Measurements from ENCODE around the gene SLC2A2.
"Not testable (repeated sequence)": the region's sequence is repeated elsewhere in the genome, so short reads cannot be mapped to it uniquely, and the experiment has no call there.

Gene SLC2A2

DNA sequence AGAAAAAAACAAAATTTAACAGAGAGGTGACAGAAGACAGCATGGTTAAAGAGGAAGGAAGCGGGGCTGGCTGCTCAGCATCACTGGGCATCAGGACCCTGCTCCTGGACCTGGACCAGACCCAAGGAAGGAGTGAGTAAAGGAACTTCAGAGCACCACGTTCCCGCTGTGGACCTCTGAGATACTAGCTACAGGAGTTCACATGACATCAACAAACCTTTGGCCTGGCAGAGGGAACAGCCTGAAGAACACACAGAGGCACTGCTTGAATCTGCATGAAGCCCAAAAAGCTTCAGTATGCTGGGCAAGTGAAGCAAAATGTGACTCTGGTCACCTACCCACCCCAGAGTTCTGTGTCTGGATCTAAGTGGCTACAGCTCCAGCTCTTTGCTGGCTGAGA lies 38.1 kb downstream of the SLC2A2 start:
- DNase-seq (ENCODE audit: low read depth in 2 of 2), result no peak

DNA sequence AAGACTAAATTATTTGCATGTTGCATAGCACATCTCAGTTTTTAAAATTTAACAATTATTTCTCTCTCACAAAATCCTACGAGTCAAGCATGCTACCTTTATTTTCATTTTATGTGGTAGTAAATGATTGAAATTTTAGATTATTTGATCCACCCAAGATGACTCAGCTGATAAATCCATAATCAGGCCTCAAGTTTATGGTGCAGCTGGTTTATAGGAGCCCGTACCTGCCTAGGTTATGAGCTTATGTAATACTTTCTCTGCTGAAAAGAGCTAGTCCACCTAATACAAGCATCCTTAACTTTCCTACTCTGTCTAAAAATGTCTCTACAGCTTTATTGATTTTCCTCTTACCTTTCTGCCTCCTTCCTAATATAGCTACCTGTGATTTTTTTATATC lies 41.2 kb downstream of the SLC2A2 start:
- DNase-seq (ENCODE audit: low read depth in 2 of 2), result no peak

DNA sequence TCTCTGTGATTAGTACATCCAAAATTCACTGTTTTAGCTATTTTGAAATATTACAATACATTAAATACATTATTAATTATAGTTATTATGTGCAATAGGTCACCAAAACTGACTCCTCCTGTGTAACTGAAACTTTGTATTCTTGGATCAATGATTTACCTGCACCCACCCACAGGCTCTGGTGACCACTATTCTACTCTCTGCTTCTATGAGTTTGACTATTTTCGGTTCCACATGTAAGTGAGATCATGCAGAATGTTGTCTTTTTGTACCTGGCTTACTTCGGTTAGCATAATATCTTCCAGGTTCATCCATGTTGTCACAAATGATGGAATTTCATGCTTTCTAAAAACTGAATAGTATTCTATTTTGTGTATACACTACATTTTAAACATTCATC lies 43.8 kb downstream of the SLC2A2 start:
- no peak for DNase-seq (ENCODE audit: low read depth in 2 of 2)

DNA sequence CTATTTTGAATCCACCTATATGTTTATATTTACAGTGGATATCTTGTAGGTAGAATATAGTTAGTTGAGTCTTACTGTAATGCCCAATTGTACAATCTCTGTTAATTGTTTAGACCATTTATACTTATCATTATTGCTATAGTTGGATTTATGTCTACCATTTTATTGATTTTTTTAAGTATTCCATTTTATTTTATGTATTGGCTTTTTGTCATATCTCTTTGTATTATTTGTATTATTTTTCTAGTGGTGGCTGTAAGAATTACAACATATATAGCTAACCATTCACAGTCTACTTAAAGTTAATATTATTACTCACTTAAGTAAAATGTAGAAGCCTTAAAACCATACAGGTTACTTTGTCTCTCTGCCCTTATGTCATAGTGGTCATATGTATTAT lies 46.1 kb downstream of the SLC2A2 start:
- DNase-seq (ENCODE audit: low read depth in 2 of 2), result no peak

DNA sequence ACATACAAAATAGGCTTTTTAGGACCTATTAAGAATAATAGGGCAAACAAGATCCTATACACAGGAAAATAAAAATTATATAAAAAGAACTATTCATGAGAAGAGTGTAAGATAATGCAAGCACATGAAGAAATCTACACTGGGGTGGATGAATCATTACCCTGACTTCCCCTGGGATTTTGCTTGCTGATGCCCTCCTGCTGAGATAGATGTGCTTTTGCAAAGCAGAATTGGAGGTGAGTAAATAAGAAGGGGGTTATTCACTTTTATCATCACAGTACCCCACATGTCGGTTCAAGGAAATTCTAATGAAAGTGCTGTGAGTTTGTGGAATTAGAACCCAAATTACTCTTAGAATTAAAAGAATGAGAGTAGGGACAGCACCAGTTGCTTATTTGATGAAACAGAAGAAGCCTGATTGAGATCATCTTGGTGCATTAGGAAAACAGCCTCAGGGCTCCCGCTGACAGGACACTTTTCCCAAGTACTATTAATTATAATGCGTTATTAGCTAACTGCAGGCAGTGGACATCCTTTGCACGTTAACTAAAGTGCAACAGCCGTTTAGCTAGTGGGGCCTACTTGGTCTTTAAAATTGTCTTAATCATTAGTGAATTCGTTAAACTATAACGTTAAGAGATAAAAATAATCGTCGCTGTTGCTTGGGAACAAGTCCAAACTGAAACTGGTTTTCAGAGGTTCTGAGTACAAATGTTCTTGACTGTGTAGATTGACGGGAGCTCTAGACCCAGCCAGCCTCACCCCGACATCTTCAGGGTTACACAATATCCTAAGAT lies 48.4 kb downstream of the SLC2A2 start:
- no peak for DNase-seq (ENCODE audit: low read depth in 2 of 2)

DNA sequence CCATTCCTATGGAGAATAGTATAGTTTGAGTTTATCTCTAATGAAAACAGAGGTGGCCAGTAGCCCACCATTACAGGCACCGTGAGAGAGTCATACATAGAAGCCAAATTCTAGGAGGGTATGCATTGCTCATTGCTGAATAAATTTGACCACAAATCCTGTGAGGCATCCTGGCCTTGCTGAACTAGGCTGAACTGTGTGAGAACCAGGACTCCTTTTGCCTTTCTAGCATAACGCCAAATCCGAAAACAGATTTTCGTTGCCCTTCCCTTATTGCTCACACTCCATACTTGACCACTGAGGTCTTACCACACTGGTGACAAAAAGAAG lies 50.4 kb downstream of the SLC2A2 start:
- no peak for DNase-seq (ENCODE audit: low read depth in 2 of 2)

DNA sequence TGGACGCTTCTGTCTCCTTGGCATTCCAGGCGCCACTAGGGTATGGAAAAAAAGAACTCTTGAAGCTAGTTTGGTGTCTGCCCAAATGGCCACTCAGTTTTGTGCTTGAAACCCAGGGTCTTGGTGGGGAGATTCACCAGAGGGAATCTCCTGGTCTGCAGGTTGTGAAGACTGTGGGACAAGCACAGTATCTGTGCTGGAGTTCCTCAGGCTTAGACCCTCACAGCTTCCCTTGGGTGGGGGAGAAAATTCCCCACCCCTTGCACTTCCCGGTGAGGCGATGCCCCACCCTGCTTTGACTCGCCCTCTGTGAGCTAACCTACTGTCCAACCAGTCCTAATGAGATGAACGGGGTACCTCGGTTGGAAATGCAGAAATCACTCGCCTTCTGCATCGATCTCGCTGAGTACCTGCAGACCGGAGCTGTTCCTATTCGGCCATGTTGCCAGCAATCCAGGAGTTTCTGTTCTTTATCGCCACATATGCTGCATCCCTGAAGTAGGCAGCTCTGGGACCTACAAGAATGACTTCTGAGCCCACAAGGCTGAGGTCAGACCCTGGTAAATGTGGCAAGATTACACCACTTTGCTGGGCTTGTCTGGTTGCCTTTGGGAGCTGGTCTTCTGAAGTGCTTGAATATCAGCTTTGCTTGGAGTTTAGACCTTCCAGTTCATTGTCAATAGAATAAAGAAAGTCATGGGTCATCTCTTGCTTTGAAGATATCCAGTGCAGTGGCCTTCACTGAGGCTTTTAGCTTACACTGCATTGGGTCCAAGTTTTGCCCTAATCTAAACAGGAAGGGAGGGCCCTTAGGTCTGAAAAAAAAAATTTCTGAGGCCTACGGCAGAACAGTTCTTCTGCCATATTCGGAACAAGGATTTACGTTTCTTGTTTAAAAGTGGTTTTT lies 51.0 kb downstream of the SLC2A2 start:
- DNase-seq (ENCODE audit: low read depth in 2 of 2), result no peak

DNA sequence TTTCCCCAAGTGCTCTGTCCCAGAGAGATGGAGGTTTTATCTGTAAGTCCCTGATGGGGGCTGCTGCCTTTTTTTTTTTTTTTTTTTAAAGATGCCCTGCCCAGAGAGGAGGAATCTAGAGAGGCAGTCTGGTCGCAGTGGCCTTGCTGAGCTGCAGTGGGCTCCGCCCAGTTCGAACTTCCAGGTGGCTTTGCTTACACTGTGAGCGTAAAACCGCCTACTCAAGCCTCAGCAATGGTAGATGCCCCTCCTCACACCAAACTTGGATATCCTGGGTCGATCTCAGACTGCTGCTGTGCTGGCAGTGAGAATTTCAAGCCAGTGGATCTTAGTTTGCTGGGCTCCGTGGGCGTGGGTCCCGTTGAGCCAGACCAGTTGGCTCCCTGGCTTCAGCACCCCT lies 51.6 kb downstream of the SLC2A2 start:
- DNase-seq (ENCODE audit: low read depth in 2 of 2), result no peak

DNA sequence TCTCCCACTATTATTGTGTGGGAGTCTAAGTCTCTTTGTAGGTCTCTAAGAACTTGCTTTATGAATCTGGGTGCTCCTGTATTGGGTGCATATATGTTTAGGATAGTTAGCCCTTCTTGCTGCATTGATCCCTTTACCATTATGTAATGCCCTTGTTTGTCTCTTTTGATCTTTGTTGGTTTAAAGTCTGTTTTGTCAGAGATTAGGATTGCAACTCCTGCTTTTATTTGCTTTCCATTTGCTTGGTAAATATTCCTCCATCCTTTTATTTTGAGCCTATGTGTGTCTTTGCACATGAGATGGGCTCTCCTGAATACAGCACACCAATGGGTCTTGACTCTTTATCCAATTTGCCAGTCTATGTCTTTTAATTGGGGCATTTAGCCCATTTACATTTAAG lies 53.6 kb downstream of the SLC2A2 start:
- not testable (repeated sequence) for DNase-seq (ENCODE audit: low read depth in 2 of 2)

DNA sequence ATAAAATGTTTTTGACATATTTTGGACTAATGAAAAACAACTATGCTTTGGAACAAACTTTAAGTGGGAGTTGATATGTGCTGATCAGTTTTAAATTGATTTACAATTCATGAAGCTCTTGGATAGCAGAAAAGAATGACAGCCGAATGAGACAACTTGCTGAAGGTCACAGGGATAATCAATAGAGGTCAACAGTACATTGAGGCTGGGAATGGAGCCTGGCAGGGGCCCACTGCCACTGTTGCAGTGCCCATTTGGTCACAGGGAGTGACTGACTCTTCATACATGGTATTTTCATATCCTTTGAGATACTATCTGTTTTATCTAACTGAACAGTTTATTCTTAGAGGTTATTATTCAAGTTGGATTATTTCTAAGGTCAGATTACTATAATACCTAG lies 59.4 kb downstream of the SLC2A2 start:
- DNase-seq (ENCODE audit: low read depth in 2 of 2), result no peak

DNA sequence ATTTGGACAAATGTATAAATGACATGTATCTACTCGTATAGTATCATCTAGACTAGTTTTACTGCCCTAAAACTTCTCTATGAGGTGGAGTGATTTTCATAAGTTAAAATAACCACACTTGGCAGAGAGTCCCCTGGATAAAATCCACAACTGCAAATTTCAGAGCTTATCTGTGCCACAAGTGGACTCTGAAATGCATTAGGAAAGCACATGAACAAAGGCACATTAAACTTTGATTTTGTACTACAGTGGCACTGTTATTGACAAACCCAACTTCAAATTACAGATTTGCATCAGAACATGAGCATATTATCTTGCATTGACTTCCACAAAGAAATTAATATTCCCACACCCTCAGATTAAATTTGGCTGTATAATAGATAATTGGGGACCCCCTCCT lies 60.0 kb downstream of the SLC2A2 start:
- DNase-seq (ENCODE audit: low read depth in 2 of 2), result no peak

DNA sequence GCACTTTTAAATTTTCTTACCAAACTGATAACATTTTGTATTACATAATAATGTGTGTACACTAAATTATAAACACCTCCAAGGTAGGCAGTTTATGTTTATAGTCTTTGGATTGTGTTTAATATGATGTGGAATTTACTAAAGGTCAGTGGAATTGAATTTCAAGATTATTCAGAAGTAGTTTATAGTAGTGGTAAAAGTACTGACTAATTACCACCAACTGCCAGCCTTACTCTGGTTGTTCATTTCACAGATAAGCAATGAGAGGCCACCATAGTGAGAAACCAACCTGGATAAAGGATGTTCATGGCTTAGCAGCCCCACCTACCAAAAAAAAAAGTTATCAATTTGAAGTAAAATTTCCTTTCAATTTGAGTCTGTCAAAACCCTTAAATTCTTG lies 64.1 kb downstream of the SLC2A2 start:
- DNase-seq (ENCODE audit: low read depth in 2 of 2), result no peak

DNA sequence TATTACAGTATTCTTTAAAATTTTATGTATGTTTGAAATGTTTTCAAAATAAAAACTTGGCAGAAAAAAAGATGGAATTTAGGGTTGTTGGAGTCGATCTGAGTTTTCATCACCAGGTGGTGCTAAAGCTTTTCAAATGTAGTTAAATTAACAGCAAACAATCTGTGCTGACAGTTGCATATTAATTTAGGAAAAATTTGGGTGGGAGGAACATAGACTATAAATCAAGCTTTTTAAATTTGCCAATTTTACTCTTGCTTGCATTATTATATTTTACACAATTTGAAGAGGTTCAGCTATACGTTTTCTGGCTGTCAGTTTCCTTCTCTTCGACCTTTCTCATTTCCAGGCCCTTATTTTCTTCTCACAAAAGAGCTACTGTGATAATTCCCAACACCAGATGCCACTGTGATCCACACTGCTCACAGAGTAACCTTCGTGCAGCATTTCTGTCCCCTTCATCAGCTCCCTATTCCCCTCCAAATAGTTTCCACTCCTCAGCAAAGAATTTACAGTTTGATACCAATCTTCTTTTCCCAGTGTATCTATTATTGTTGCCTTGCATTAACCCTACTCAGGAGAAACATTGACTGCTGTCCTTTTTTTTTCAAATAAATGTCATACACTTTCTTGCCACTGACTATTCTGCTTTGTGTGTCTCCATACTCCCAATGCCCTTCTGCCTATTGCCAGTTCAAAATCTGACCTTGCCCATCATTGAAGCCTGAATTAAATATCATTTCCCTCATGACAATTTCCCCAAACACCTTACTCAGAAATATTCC lies 64.7 kb downstream of the SLC2A2 start:
- no peak for DNase-seq (ENCODE audit: low read depth in 2 of 2)

DNA sequence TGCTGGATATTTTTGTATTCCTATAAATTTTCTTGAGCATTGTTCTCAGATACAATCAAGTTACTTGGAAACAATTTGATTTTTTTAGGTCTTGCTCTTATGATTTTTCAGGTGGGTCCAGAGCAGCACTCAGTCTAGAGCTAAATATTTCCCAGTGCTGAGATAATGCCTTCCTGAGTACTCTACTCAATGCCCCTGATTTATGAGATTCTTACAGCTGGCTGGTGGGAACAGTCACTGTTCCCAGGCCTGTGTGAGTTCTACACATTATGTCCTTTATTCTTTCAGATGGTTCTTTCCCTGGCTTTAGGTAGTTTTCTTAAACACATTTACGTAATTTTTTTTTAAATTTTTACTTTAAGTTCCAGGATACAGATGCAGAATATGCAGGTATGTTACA lies 67.1 kb downstream of the SLC2A2 start:
- DNase-seq (ENCODE audit: low read depth in 2 of 2), result no peak

DNA sequence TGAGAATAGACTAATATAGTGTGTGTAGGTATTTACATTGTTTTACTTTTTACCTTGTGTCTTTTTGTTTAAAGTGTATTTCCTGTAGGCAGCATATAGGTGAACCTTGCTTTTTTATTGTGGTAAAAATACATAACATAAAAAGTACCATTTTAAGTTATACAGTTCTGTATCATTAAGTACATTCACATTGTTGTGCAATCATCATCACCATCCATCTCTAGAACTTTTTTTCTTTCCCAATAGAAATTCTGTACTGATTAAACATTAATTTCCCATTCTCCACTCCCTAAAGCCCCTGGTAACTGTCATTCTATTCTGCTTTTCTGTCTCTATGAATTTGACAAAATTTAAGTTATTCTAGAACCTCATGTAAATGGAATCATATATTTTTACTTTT lies 69.9 kb downstream of the SLC2A2 start:
- no peak for DNase-seq (ENCODE audit: low read depth in 2 of 2)

DNA sequence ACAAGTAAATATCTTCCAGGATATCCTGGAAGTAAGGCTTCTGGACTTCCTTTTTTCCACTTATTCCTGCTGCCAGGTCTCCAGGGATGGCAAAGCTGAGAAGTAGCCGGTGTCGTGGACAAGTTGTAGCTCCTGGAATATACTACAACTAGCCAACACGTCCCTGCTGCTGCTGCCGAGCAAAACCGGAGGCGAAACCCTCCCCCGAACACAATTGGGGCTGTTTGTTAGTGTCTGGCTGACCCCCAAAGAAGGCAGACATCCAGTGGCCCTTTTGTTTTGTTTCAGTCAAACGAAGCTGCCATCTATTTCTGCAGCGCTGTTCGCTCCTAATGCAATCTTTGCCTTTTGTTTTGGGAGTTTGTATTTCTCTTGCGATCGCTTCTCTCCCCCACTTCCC lies 72.8 kb downstream of the SLC2A2 start:
- DNase-seq (ENCODE audit: low read depth in 2 of 2), result no peak

DNA sequence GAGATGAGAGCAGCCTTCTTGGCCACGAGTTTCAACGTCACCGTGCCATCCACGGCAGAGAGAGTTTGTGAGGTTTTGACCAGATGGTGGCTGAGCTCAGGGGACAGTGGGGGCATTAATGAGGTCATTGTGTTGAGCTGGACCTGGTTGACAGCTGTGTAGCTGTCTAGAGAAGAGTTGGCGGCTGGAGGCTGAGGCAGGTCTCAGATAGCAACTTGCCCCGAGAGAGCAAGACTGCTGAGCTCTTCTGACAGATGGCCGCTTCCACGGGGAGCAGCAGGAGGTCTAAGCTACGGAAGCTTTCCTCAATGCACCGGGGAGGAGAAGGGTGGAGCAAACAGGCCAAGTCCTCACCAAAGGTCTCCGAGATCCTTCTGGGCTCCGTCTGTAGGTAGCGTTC lies 73.3 kb downstream of the SLC2A2 start:
- DNase-seq (ENCODE audit: low read depth in 2 of 2), result no peak

DNA sequence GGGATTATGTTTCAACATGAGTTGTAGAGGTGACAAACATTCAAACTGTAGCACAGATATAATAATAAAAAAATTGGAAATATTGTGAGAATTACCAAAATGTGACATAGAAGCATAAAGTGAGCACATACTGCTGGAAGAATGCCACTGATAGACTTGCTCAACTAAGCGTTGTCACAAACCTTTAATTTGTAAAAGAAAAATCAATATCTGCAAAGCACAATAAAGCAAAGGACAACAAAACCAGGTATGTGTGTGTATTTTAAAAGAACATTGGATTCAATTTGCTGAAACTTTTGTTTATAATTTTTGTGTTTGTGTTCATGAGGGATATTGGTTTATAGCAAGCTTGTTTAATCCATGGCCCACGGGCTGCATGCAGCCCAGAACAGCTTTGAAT lies 77.3 kb downstream of the SLC2A2 start:
- DNase-seq (ENCODE audit: low read depth in 2 of 2), result no peak

DNA sequence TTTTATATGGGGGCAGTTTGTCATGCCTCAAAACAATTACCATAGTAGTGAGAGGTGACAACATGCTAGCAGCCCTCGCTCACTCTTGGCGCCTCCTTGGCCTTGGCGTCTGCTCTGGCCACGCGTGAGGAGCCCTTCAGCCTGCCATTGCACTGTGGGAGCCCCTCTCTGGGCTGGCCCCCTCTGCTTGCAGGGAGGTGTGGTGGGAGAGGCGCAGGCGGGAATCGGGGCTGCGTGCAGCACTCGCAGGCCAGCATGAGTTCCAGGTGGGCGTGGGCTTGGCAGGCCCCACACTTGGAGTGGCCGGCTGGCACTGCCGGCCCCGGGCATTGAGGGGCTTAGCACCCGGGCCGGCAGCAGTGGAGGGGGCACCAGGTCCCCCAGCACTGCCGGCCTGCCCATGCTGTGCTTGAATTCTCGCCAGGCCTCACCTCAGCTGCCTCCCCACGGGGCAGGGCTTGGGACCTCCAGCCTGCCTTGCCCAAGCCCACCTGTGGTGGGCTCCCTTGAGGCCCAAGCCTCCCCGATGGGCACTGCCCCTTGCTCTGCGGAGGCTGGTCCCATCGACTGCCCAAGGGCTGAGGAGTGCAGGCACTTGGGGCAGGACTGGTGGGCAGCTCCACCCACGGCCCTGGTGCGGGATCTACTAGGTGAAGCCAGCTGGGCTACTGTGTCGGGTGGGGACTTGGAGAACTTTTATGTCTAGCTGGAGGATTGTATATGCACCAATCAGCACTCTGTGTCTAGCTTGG lies 79.3 kb downstream of the SLC2A2 start:
- no peak for DNase-seq (ENCODE audit: low read depth in 2 of 2)
